ENCODE results near the gene NSD1. TPM values are rescaled to one million over a fixed set of nuclear protein-coding genes. Genes with fewer than 3 reads are reported as not detected.

NSD1 gene
- 49.3 and 60.0 TPM in 2 replicates for total RNA-seq (2014; rRNA removed; shearing (Covaris generic))

GRCh38 chr5:177133096-177133852, at the start of gene NSD1:
TSS of gene NSD1 (plus strand) at chr5:177133773. CDS start at chr5:177135104, 1,331 bp downstream.

GRCh38 chr5:177086654-177087397, 46.7 kb upstream of the NSD1 start, which contains the start of gene FGFR4:
TSS of gene FGFR4 (plus strand) at chr5:177086915. CDS start at chr5:177089603, 2,688 bp downstream.

GRCh38 chr5:177303121-177303924, 169.8 kb downstream of the NSD1 start, which contains the start of the genes PRELID1 and RAB24:
TSS of gene PRELID1 (plus strand) at chr5:177303799. CDS start at chr5:177303986, 187 bp downstream.
TSS of gene RAB24 (minus strand) at chr5:177303719. CDS start at chr5:177303288, 431 bp downstream.

GRCh38 chr5:177311723-177312648, 178.4 kb downstream of the NSD1 start, which contains the start of gene MXD3:
TSS of gene MXD3 (minus strand) at chr5:177311898. CDS start at chr5:177311830, 68 bp downstream.

Other genes with a start within 250 kb of the NSD1 start
- gene HK3, start 234.4 kb upstream of the NSD1 start, total RNA-seq (2014; rRNA removed; shearing (Covaris generic)), result not detected in 2 replicates
- gene UIMC1, start 127.0 kb upstream of the NSD1 start, total RNA-seq (2014; rRNA removed; shearing (Covaris generic)), result 22.9 and 31.4 TPM in 2 replicates
- gene ZNF346, start 111.1 kb upstream of the NSD1 start, total RNA-seq (2014; rRNA removed; shearing (Covaris generic)), result 24.4 and 28.8 TPM in 2 replicates
- gene FGFR4, start 46.9 kb upstream of the NSD1 start, total RNA-seq (2014; rRNA removed; shearing (Covaris generic)), result 9.3 and 10.5 TPM in 2 replicates
- 46.7 and 50.8 TPM in 2 replicates for gene RAB24, start 169.9 kb downstream of the NSD1 start, total RNA-seq (2014; rRNA removed; shearing (Covaris generic))
- gene PRELID1, start 170.0 kb downstream of the NSD1 start, total RNA-seq (2014; rRNA removed; shearing (Covaris generic)), result 332 and 346 TPM in 2 replicates
- gene MXD3, start 178.1 kb downstream of the NSD1 start, total RNA-seq (2014; rRNA removed; shearing (Covaris generic)), result 38.9 and 51.6 TPM in 2 replicates
- 178 and 261 TPM in 2 replicates for gene LMAN2, start 217.9 kb downstream of the NSD1 start, total RNA-seq (2014; rRNA removed; shearing (Covaris generic))
- gene RGS14, start 224.2 kb downstream of the NSD1 start, total RNA-seq (2014; rRNA removed; shearing (Covaris generic)), result 9.8 and 14.0 TPM in 2 replicates

Measured in A375 (cell line).